WTC11 (cell line): ENCODE data around the gene KIF3C. TPM values are rescaled to one million over a fixed set of nuclear protein-coding genes. Genes with fewer than 3 reads are reported as not detected.

ENCODE experiments used
- ATAC-seq: fragments of 200-7000 bp; cut with Tn5 transposase; 2 replicates; pipeline ENCODE4 v1.10.0; 2021; ENCODE audit warnings: mild to moderate bottlenecking, moderate library complexity
- CTCF ChIA-PET: fragments of 300-600 bp; sonication (Branson Sonifier 250); formaldehyde crosslinking; loops from one replicate; lab custom pipeline; 2021; ENCODE audit warnings: antibody characterized with exemption; lab: Charles Lee
- POLR2A ChIA-PET: fragments of 350-600 bp; sonication (Branson Sonifier 250); formaldehyde crosslinking; loops from one replicate; lab custom pipeline; 2021; ENCODE audit warnings: antibody characterized with exemption; lab: Charles Lee
- DNase-seq: peaks from one replicate; pipeline ENCODE4 v3.0.0; 2021; ENCODE audit warnings: low spot score
- H3K27ac Mint-ChIP-seq: 2 replicates; pipeline ENCODE4 v1.8.0; 2021; ENCODE audit warnings: mixed read lengths
- H3K27me3 Mint-ChIP-seq: 2 replicates; pipeline ENCODE4 v1.8.0; 2021; ENCODE audit warnings: low read depth, mild to moderate bottlenecking, moderate library complexity, mixed read lengths
- H3K36me3 Mint-ChIP-seq: 2 replicates; pipeline ENCODE4 v1.8.0; 2021; ENCODE audit warnings: mixed read lengths
- H3K4me1 Mint-ChIP-seq: 2 replicates; pipeline ENCODE4 v1.8.0; 2022; ENCODE audit warnings: mixed read lengths
- H3K4me3 Mint-ChIP-seq: 2 replicates; pipeline ENCODE4 v1.8.0; 2021; ENCODE audit warnings: mild to moderate bottlenecking, moderate library complexity, mixed read lengths
- H3K9me3 Mint-ChIP-seq: 2 replicates; pipeline ENCODE4 v1.8.0; 2021; ENCODE audit warnings: mixed read lengths
- ATF1 ChIP-seq: sonication (generic); formaldehyde crosslinking; IDR thresholded peaks from 2 replicates; pipeline ENCODE4 v1.8.1; 2023; ENCODE audit warnings: mild to moderate bottlenecking, moderate library complexity, missing genetic modification reagents
- ATF6 ChIP-seq: sonication (generic); formaldehyde crosslinking; IDR thresholded peaks from 2 replicates; pipeline ENCODE4 v1.8.1; 2023; ENCODE audit warnings: mild to moderate bottlenecking, missing genetic modification reagents
- E2F1 ChIP-seq: sonication (generic); formaldehyde crosslinking; IDR thresholded peaks from 2 replicates; pipeline ENCODE4 v1.8.0; 2022; ENCODE audit warnings: mild to moderate bottlenecking, missing genetic modification reagents
- ELF4 ChIP-seq: sonication (generic); formaldehyde crosslinking; IDR thresholded peaks from 2 replicates; pipeline ENCODE4 v1.8.1; 2022; ENCODE audit warnings: low read depth, mild to moderate bottlenecking, moderate library complexity, missing genetic modification reagents
- ESRRA ChIP-seq: sonication (generic); formaldehyde crosslinking; IDR thresholded peaks from 2 replicates; pipeline ENCODE4 v1.8.1; 2022; ENCODE audit warnings: mild to moderate bottlenecking, missing genetic modification reagents, borderline replicate concordance
- GRHL2 ChIP-seq: fragments of 250-450 bp; sonication (Bioruptor Pico); IDR thresholded peaks from 2 replicates; pipeline ENCODE4 v1.8.0; 2022; ENCODE audit warnings: mild to moderate bottlenecking, moderate library complexity; ENCODE audit not compliant: insufficient replicate concordance, severe bottlenecking
- IRF2 ChIP-seq: sonication (generic); formaldehyde crosslinking; IDR thresholded peaks from 2 replicates; pipeline ENCODE4 v1.8.0; 2022; ENCODE audit warnings: low read depth, missing genetic modification reagents, borderline replicate concordance
- MYBL2 ChIP-seq: sonication (generic); formaldehyde crosslinking; IDR thresholded peaks from 2 replicates; pipeline ENCODE4 v1.8.1; 2023; ENCODE audit warnings: mild to moderate bottlenecking, moderate library complexity, missing genetic modification reagents
- NFE2L1 ChIP-seq: sonication (generic); formaldehyde crosslinking; IDR thresholded peaks from 2 replicates; pipeline ENCODE4 v1.8.1; 2023; ENCODE audit warnings: missing genetic modification reagents
- OVOL2 ChIP-seq: fragments of 250-450 bp; sonication (Bioruptor Pico); IDR thresholded peaks from 2 replicates; pipeline ENCODE4 v1.9.0; 2021; ENCODE audit warnings: mild to moderate bottlenecking, borderline replicate concordance
- PRRX2 ChIP-seq: fragments of 250-450 bp; sonication (Bioruptor Pico); IDR thresholded peaks from 2 replicates; pipeline ENCODE4 v1.8.0; 2021; ENCODE audit warnings: mild to moderate bottlenecking
- SOX15 ChIP-seq: fragments of 250-450 bp; sonication (Bioruptor Pico); IDR thresholded peaks from 2 replicates; pipeline ENCODE4 v1.9.0; 2021; ENCODE audit warnings: mild to moderate bottlenecking
- TEAD1 ChIP-seq: sonication (generic); formaldehyde crosslinking; IDR thresholded peaks from 2 replicates; pipeline ENCODE4 v1.8.0; 2022; ENCODE audit warnings: mild to moderate bottlenecking, missing genetic modification reagents
- ZNF138 ChIP-seq: sonication (generic); formaldehyde crosslinking; conservative IDR thresholded peaks from 2 replicates; pipeline ENCODE4 v1.8.1; 2022; ENCODE audit warnings: mild to moderate bottlenecking, moderate library complexity, missing genetic modification reagents
- ZNF263 ChIP-seq: sonication (generic); formaldehyde crosslinking; IDR thresholded peaks from 2 replicates; pipeline ENCODE4 v1.8.1; 2022; ENCODE audit warnings: low read depth, mild to moderate bottlenecking, moderate library complexity, missing genetic modification reagents
- ZNF425 ChIP-seq: fragments of 250-450 bp; sonication (Bioruptor Pico); conservative IDR thresholded peaks from 2 replicates; pipeline ENCODE4 v1.9.0; 2021; ENCODE audit warnings: mild to moderate bottlenecking
- total RNA-seq: library from RNA; stranded (reverse); gene quantifications from 3 replicates; pipeline ENCODE4 v1.2.3, GENCODE V29; 2021
- TF ChIP-seq, protein P1 (sequence below): sonication (generic); formaldehyde crosslinking; conservative IDR thresholded peaks from 2 replicates; pipeline ENCODE4 v1.8.1; 2022; ENCODE audit warnings: mild to moderate bottlenecking, missing genetic modification reagents
- TF ChIP-seq, protein P2 (sequence below): fragments of 200-600 bp; IDR thresholded peaks from 2 replicates; pipeline ENCODE4 v1.8.0; 2022; ENCODE audit warnings: antibody characterized with exemption
- TF ChIP-seq, protein P3 (sequence below): fragments of 250-450 bp; sonication (Bioruptor Pico); IDR thresholded peaks from 2 replicates; pipeline ENCODE4 v1.9.0; 2021; ENCODE audit warnings: mild to moderate bottlenecking
- TF ChIP-seq, protein P4 (sequence below): fragments of 250-450 bp; sonication (Bioruptor Pico); IDR thresholded peaks from 2 replicates; pipeline ENCODE4 v1.9.0; 2021; ENCODE audit warnings: moderate library complexity, mild to moderate bottlenecking, inconsistent platforms, borderline replicate concordance

KIF3C gene
- total RNA-seq, 1 experiment from 2014 or later: 48.1 TPM

DNA sequence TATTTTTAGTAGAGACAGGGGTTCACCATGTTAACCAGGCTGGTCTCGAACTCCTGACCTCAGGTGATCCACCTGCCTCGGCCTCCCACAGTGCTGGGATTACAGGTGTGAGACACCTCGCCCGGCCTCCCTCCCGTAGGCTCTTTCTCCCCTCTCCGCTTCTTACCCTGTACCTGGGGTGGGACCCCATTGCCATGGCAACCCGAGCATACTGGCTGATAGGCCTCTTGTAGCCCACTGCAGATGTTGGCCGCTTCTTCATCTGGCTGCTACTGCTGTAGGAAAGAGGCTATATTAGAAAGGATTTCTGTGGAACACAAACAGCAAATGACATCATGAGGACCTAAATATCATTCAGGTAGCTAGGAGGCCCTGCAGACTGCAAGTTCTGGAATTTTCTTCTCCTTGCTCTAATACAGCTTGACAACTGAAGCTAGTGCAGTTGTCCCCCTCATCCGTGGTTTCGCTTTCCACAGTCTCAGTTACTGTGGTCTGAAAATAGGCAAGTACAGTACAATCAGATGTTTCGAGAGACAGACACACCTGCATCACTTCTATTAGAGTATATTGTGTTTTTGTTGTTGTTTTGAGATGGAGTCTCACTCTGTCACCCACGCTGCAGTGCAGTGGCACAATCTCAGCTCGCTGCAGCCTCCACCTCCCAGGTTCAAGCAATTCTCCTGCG, 52.4 kb downstream of the KIF3C start:
- CTCF ChIA-PET: no interaction called here
- Mint-ChIP-seq H3K4me3 (no peak overlapping the region), H3K4me1 (no peaks in the 10 kb centered on the region), H3K27ac (no peak overlapping the region)
- TF ChIP-seq, protein P1, sequence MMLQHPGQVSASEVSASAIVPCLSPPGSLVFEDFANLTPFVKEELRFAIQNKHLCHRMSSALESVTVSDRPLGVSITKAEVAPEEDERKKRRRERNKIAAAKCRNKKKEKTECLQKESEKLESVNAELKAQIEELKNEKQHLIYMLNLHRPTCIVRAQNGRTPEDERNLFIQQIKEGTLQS: no peak
- TF ChIP-seq OVOL2 (CRISPR knock-in tag): no peak
- TF ChIP-seq ZNF425: no peak
- TF ChIP-seq ZNF263: no peak
- TF ChIP-seq, protein P2, sequence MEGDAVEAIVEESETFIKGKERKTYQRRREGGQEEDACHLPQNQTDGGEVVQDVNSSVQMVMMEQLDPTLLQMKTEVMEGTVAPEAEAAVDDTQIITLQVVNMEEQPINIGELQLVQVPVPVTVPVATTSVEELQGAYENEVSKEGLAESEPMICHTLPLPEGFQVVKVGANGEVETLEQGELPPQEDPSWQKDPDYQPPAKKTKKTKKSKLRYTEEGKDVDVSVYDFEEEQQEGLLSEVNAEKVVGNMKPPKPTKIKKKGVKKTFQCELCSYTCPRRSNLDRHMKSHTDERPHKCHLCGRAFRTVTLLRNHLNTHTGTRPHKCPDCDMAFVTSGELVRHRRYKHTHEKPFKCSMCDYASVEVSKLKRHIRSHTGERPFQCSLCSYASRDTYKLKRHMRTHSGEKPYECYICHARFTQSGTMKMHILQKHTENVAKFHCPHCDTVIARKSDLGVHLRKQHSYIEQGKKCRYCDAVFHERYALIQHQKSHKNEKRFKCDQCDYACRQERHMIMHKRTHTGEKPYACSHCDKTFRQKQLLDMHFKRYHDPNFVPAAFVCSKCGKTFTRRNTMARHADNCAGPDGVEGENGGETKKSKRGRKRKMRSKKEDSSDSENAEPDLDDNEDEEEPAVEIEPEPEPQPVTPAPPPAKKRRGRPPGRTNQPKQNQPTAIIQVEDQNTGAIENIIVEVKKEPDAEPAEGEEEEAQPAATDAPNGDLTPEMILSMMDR: no peak
- no peak for TF ChIP-seq PRRX2 (CRISPR knock-in tag)
- no peak for TF ChIP-seq E2F1
- TF ChIP-seq, protein P3, sequence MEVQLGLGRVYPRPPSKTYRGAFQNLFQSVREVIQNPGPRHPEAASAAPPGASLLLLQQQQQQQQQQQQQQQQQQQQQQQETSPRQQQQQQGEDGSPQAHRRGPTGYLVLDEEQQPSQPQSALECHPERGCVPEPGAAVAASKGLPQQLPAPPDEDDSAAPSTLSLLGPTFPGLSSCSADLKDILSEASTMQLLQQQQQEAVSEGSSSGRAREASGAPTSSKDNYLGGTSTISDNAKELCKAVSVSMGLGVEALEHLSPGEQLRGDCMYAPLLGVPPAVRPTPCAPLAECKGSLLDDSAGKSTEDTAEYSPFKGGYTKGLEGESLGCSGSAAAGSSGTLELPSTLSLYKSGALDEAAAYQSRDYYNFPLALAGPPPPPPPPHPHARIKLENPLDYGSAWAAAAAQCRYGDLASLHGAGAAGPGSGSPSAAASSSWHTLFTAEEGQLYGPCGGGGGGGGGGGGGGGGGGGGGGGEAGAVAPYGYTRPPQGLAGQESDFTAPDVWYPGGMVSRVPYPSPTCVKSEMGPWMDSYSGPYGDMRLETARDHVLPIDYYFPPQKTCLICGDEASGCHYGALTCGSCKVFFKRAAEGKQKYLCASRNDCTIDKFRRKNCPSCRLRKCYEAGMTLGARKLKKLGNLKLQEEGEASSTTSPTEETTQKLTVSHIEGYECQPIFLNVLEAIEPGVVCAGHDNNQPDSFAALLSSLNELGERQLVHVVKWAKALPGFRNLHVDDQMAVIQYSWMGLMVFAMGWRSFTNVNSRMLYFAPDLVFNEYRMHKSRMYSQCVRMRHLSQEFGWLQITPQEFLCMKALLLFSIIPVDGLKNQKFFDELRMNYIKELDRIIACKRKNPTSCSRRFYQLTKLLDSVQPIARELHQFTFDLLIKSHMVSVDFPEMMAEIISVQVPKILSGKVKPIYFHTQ (CRISPR knock-in tag): no peak
- TF ChIP-seq ATF1 (CRISPR knock-in tag): no peak
- no peak for TF ChIP-seq NFE2L1 (CRISPR knock-in tag)
- TF ChIP-seq ELF4 (CRISPR knock-in tag): no peak
- no peak for TF ChIP-seq TEAD1
- TF ChIP-seq MYBL2: no peak
- TF ChIP-seq ZNF138 (CRISPR knock-in tag): no peak
- TF ChIP-seq ATF6: no peak
- TF ChIP-seq, protein P4, sequence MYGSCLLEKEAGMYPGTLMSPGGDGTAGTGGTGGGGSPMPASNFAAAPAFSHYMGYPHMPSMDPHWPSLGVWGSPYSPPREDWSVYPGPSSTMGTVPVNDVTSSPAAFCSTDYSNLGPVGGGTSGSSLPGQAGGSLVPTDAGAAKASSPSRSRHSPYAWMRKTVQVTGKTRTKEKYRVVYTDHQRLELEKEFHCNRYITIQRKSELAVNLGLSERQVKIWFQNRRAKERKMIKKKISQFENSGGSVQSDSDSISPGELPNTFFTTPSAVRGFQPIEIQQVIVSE (CRISPR knock-in tag): no peak
- no peak for TF ChIP-seq IRF2 (CRISPR knock-in tag)
- TF ChIP-seq ESRRA: no peak
- no peak for TF ChIP-seq SOX15 (CRISPR knock-in tag)
- no peak for TF ChIP-seq GRHL2 (CRISPR knock-in tag)
- TF ChIP-seq, all 79 proteins: peak for 0
- POLR2A ChIA-PET: no interaction called here
- H3K9me3 Mint-ChIP-seq: no peaks in the 10 kb centered on the region
- H3K36me3 Mint-ChIP-seq: peaks cover 43% of the 10 kb centered on the region
- H3K27me3 Mint-ChIP-seq: no peaks in the 10 kb centered on the region
- ATAC-seq: no peak
- no peak for DNase-seq
